NCI-H82 (cell line): ENCODE data around the gene GSTT4.
"Not testable (repeated sequence)": the region's sequence is repeated elsewhere in the genome, so short reads cannot be mapped to it uniquely, and the experiment has no call there.

Source experiments
- DNase-seq: peaks from one replicate; lab custom pipeline; 2025; lab: John Stamatoyannopoulos, UW

The GSTT4 gene

GRCh38 chr22:23989583-23990244 lies 15.5 kb downstream of the GSTT4 start:
- not testable (repeated sequence) for DNase-seq

DNA sequence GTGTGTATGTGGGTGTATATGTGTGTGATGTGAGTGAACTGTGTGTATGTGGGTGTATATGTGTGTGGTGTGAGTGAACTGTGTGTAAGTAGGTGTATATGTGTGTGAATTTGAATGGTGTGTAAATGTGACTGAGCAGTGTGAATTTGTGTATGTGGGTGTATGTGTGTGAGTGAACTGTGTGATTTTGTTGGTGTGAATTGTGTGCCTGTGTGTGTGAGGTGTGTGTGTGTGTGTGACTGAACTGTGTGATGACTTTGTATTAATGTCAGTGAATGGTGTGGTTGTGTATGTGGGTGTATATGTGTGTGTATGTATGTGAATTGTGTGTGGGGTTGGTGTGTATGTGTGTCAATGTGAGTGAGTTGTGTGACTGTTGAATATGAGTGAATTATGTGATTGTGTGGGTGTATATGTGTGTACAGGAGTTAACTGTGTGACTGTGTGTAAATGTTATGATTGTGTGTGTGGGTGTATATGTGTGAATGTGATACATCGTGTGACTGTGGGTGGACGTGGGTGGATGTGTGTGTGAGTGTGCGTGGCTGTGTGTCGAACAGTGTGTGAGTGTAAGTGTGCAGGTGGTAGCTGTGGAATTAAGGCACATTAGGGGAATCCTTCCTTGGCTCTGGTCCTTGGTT lies 18.6 kb downstream of the GSTT4 start:
- not testable (repeated sequence) for DNase-seq

DNA sequence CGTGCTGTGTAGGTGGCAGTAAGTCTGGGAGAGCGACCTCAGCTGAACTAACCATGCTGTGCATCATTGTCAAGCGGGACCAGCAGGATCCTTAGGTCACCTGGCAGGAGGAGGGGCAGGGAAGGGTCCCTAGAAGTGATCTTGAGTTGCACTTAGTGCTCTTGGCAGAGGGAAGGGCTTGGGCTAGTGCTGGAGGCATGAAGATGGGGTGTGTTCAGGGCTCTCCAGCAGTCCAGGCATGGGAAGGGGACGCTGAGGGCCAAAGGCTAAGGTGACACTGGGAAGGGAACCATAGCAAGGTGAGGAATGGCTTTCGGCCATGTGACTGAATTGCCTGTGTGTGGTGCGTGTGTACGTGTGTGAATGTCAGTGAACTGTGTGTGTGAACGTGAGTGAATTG lies 19.2 kb downstream of the GSTT4 start:
- not testable (repeated sequence) for DNase-seq

DNA sequence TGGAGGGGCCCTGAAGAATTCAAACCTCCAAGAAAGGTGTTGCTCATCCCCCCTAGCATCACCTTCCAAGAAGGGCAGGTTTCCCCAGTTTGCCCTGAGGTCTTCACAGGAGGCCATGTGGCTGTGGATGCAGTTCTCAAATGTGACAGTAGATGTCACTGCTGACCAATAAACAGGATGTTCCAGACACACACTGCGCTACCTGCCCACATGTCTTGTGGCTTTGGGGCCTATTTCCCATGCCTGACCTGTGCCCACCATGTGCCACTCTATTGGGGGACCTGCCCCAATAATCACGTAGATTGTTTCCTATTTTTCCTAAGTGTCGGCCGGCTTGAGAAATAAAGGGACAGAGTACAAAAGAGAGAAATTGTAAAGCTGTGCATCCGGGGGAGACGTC lies 20.8 kb downstream of the GSTT4 start:
- DNase-seq, result no peak

DNA sequence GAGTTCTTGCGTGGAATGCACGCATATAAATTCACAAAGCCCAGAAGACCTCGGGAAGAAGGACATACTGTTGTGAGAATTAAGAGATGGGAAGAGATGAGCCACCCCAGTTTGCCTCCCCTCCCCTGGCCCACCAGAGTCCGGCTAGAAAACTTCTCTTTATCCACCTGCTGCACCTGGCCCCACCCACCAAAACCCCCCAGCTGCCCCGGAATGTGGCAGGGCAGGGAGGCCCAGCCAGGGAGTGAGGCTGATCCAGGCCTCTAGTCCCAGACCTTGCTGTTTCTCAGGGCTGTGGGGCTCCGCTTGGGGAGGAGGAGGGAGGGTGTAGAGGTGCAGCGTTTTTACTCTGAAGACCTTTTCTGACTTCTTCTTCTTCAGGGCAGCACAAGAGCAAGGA lies 24.7 kb downstream of the GSTT4 start:
- DNase-seq, result not testable (repeated sequence)

DNA sequence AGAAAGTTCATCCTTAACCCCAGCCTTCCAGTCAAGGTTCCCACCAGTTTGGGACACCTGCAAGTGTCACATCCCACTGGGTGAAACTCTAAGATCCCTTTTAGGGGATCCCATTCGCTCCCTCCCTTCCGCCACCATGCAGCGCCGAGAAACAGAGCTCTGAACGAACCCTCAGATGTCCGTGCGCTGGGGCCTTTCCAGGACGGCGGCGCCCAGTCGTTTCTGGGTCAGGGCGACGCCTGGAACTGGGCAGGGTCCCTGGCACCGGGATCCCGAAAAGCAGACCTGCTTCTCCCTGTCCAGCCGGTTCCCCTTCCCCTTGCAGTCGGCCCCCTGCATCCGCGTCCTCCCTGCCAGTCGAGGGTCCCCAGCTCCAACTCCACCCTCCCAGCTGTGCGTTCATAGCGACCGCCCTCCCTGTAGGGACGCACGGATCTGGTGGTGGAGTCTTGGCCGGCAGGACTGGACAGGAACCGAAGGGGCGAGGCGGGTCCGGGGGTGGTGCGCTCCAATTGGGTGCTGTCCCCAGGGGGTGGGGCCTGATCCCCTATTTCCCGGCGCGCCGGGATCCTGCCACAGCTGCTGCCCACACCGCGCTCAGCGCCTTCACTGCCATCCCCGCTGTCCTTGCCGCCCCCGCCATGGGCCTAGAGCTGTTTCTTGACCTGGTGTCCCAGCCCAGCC lies 25.6 kb downstream of the GSTT4 start, which contains the start of gene GSTT2:
Gene GSTT2 (plus strand): TSS at position 578 of the 684 bp plus-strand sequence.
- not testable (repeated sequence) for DNase-seq

DNA sequence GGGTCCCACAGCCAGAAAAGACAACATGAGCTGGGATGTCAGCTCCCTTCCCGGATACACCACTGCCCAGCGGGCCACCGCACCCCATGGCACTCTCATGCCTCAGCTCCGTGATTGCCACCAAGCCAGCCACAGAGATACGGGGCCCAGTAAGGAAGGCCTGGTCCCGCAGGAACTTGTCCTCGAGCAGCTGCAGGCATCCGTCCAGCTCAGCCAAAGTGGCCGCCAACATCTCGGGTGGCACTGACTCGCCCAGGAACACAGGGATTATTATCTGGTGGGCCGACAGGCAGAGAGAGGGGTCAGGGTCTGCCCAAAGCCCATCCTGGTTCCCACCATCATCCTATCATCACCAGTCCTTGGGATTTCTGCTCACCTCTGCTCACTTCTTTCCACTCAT lies 27.9 kb downstream of the GSTT4 start:
- not testable (repeated sequence) for DNase-seq

- not testable (repeated sequence) for DNase-seq
Measured at GRCh38 chr22:23974836-23975352, 30.4 kb downstream of the GSTT4 start.

DNA sequence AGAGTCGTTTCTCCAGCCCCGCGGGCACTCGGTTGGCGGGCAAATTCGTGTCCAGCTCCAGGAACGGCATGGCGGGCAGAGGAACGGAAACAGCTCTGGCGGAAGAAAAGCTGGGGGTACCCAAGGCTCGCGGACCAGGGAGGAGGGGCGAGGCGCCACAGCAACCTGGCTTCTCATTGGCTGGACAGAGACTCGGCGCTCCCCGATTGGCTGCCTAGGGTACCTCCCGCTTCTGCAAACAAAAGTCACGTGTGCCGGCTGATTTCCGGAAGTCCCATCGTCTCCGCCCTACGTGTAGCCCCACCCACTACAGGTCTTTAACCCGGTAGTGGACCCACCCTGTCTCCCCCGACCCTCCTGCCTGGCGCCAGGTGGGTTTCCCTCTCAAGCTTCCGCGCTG lies 30.9 kb downstream of the GSTT4 start, which contains the start of gene DDT:
Gene DDT (minus strand): TSS at position 97 of the 400 bp plus-strand sequence. CDS start 27 bp downstream, at position 70.
- not testable (repeated sequence) for DNase-seq

DNA sequence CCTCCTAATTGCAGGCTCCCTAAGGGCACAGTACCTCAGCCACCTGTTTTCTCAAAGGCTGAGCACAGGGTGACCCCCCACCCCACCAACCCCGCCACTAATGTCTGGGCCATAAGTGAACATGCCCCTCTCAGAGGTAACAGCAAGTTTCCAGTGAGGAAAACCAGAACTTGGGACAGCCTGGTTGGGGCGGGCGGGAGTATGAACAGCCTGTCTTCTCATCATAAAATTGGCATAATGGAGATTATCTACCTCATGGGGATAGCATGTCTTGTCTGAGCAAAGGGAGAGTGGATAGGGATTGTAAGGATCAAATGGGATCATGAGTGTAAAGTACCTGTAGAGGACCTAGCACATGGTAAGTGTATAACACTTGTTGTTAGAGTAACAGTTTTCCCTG lies 33.3 kb downstream of the GSTT4 start:
- not testable (repeated sequence) for DNase-seq

GRCh38 chr22:23970816-23971486 lies 34.3 kb downstream of the GSTT4 start:
- DNase-seq, result no peak

DNA sequence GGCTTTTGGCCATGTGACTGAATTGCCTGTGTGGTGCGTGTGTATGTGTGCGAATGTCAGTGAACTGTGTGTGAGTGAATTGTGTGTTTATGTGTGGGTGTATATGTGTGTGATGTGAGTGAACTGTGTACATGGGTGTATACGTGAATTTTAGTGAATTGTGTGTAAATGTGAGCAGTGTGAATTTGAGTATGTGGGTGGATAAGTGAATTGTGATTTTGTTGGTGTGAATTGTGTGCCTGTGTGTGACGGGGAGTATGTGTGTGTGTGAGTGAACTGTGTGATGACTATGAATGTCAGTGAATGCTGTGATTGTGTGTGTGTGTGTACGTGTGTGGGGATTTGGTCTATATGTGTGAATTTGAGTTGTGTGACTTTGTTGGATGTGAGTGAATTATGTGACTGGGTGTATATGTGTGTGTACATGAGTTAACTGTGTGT lies 35.0 kb downstream of the GSTT4 start:
- DNase-seq, result no peak

DNA sequence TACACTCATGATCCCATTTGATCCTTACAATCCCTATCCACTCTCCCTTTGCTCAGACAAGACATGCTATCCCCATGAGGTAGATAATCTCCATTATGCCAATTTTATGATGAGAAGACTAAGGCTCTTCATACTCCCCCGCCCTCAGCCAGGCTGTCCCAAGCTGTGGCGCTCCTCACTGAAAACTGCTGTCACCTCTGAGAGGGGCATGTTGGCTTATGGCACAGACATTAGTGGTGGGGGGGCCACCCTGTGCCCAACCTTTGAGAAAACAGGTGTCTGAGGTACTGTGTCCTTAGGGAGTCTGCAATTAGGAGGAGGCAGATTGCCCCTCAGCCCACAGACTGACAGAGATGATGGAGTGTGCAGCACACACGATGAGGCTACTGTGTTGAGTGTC lies 36.2 kb downstream of the GSTT4 start:
- no peak for DNase-seq

GRCh38 chr22:23966568-23966967 lies 38.7 kb downstream of the GSTT4 start, which contains the start of gene DDTL:
Gene DDTL, plus strand, starts transcription at chr22:23966888. Its CDS starts 27 bp downstream, at chr22:23966915.
- not testable (repeated sequence) for DNase-seq

DNA sequence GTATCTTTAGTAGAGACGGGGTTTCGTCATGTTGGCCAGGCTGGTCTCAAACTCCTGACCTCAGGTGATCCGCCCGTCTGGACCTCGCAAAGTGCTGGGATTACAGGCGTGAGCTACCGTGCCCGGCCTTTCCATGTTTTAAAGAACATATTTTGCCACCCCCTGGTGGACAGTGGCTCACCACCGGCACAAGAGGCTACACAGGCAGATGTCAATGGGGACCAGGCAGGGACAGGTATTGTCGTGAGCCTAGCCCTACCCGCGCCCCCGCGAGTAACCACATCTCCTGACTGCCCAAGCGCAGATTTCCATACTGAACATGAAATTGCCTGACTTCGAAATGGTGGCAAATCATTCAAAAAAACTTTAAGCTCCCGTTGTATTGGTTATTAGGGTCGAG lies 39.2 kb downstream of the GSTT4 start:
- DNase-seq, result not testable (repeated sequence)

DNA sequence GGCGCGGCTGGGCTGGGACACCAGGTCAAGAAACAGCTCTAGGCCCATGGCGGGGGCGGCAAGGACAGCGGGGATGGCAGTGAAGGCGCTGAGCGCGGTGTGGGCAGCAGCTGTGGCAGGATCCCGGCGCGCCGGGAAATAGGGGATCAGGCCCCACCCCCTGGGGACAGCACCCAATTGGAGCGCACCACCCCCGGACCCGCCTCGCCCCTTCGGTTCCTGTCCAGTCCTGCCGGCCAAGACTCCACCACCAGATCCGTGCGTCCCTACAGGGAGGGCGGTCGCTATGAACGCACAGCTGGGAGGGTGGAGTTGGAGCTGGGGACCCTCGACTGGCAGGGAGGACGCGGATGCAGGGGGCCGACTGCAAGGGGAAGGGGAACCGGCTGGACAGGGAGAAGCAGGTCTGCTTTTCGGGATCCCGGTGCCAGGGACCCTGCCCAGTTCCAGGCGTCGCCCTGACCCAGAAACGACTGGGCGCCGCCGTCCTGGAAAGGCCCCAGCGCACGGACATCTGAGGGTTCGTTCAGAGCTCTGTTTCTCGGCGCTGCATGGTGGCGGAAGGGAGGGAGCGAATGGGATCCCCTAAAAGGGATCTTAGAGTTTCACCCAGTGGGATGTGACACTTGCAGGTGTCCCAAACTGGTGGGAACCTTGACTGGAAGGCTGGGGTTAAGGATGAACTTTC lies 44.0 kb downstream of the GSTT4 start, which contains the start of gene GSTT2B:
Gene GSTT2B (minus strand): TSS at position 112 of the 688 bp plus-strand sequence. CDS start 64 bp downstream, at position 48.
- not testable (repeated sequence) for DNase-seq

DNA sequence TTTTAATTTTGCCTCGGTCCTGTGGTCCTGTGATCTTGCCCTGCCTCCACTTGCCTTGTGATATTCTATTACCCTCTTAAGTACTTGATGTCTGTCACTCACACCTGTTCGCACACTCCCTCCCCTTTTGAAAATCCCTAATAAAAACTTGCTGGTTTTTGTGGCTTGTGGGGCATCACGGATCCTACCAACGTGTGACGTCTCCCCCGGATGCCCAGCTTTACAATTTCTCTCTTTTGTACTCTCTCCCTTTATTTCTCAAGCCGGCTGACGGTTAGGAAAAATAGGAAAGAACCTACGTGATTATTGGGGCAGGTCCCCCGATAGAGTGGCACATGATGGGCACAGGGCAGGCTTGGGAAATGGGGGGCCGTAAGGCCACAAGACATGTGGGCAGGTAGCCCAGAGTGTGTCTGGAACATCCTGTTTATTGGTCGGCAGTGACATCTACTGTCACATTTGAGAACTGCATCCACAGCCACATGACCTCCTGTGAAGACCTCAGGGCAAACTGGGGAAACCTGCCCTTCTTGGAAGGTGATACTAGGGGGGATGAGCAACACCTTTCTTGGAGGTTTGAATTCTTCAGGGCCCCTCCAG lies 48.9 kb downstream of the GSTT4 start:
- peak; percentile 79 for DNase-seq

DNA sequence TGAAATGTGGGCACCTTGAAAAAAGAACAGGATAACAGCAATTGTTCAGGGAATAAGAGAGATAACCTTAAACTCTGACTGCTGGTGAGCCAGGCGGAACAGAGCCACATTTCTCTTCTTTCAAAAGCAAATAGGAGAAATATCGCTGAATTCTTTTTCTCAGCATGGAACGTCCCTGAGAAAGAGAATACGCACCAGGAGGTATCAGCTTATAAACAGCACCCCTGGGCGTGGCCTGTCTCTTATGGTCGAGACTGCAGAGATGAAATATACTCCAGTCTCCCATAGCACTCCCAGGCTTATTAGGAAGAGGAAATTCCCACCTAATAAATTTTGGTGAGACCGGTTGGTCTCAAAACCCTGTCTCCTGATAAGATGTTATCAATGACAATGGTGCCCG lies 49.4 kb downstream of the GSTT4 start:
- DNase-seq, result peak; percentile 42

GRCh38 chr22:23954991-23955305 lies 50.3 kb downstream of the GSTT4 start:
- DNase-seq, result not testable (repeated sequence)

DNA sequence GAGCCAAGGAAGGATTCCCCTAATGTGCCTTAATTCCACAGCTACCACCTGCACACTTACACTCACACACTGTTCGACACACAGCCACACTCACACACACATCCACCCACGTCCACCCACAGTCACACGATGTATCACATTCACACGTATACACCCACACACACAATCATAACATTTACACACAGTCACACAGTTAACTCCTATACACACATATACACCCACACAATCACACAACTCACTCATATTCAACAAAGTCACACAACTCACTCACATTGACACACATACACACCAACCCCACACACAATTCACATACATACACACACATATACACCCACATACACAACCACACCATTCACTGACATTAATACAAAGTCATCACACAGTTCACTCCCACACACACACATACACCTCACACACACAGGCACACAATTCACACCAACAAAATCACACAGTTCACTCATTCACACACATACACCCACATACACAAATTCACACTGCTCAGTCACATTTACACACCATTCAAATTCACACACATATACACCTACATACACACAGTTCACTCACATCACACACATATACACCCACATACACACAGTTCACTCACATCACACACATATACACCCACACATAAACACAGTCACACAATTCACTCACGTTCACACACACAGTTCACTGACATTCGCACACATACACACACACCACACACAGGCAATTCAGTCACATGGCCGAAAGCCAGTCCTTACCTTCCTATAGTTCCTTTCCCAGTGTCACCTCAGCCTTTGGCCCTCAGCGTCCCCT lies 50.9 kb downstream of the GSTT4 start:
- not testable (repeated sequence) for DNase-seq
